Stimulated activated CD4-positive, alpha-beta T cell treated with anti-CD3 and anti-CD28 coated beads, Interleukin-1b, Interleukin-23, amount 100 ng/mL, for 48 hours (primary cell): ENCODE measurements around the gene MVD.

Experiments
- DNase-seq: peaks from one replicate; pipeline ENCODE4 v3.0.0-alpha.2; 2020

Gene MVD

GRCh38 chr16:88654363-88655052 lies 8.4 kb downstream of the MVD start:
- DNase-seq, result no peak

- DNase-seq, result no peak
Observed at GRCh38 chr16:88653596-88654362, 9.1 kb downstream of the MVD start.

DNA sequence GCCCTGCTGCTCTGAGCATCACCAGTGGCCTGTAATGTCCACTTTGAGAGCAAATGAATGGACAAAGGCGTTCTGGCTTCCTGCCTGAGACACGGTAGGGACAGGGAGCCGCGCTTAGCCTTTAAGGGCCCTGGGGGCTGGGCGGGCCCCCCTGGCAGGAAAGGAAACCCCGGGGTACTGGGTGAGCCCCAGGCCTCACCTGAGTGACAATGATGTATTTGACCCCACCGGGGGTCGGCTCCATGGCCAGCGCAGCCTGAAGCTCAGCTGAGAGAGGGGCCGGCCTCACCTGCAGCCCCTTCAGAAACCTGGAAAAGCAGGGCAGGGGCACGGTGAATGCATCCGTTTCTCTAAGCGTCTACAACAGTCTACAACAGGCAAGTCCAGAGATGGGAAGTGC lies 9.8 kb downstream of the MVD start:
- no peak for DNase-seq

DNA sequence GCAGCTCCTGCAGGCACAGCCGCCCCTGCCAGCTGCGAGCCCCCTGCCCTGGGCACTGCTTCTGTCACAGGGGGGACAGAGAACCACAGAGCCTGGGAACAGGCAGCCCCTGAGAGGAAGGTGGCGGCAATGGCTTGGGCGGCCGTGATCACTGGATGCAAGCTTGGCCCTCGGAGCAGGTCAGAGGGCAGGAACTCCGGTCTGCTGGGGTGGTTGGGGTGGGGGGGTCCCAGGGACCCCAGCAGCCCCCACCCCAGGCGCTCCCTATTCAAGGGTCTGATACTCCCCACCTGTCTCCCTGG lies 10.2 kb downstream of the MVD start:
- DNase-seq, result no peak

DNA sequence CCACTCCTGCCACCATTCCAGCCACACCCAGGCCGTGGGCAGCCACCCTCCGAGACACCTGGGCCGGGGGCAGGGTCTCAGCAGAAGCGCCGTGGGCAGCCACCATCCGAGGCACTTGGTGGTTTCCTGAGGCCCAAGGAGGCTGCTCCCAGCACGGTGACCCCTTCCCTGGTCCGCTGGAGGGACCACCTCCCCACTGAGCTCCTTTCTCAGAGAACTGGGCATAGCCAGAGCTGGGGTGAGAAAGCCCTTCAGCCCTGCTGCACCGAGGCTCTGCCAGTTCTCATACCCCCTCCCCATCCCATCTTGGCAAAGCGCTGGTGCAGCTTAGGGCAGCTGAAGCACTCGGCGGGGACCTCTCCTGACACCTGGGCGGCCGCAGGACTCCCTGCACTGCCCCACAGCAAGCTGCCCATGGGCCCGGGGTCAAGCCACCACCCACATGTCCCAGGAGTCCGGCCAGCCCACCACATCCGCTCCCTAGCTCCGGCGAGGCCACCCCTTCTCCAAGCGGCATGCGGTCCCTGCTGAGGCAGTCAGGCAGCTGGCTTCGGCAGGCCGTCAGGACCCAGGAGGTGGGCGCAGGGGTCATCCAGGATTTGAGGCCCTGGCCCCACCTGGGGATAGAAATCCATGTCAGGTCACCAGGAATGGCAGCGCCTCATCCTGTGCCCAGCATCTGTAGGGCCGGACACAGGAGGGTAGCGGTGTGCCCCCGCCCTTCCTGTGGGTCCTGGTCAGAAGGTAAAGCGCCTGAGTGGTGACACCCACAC lies 10.7 kb downstream of the MVD start:
- DNase-seq, result no peak

- peak; percentile 89 for DNase-seq
Observed at GRCh38 chr16:88651276-88651988, 11.5 kb downstream of the MVD start.

GRCh38 chr16:88650749-88651275 lies 12.1 kb downstream of the MVD start, which contains the start of gene CYBA:
CYBA (minus strand) TSS chr16:88651053; CDS start chr16:88651013, 40 bp downstream.
- peak; percentile 87 for DNase-seq

DNA sequence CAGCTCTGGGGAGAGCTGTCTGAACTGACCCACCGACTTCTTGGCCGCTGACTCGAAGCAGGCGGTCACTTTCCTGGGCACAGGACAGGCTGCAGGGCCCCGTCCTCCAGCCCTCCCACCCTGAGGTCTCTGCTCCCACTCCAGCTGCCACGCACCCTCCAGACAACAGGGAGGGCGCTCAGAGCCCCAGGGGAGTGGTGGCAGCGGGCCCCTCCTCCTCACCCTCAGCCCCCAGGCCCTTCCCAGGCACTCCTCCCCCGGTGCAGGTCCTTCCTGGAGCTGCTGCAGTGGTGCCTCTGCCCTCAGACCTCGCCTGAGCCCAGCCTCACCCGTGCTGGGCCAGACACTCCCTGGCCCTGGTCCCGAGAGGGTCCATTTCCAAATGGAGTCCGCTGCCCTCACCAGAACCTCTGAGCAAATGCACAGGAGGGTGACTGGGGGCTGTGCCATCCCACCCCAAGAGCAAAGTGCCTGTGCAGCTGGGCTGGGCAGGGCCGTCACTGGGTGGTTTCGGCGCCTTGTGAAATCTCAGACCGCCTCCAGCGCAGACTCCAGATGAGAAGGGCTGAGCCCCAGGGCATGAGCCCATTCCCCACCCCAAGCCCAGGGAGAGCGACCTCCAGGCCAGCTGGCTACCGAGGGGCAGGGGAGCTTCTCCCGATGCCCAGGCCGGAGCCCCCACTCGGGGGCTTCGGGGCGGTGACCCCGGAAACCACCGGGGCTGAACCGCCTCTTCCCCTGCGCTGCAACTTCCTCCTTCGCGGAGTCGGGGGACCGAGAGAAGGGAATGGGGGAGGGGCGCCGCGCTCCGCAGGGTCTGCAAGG lies 12.8 kb downstream of the MVD start:
- peak; percentile 26 for DNase-seq

DNA sequence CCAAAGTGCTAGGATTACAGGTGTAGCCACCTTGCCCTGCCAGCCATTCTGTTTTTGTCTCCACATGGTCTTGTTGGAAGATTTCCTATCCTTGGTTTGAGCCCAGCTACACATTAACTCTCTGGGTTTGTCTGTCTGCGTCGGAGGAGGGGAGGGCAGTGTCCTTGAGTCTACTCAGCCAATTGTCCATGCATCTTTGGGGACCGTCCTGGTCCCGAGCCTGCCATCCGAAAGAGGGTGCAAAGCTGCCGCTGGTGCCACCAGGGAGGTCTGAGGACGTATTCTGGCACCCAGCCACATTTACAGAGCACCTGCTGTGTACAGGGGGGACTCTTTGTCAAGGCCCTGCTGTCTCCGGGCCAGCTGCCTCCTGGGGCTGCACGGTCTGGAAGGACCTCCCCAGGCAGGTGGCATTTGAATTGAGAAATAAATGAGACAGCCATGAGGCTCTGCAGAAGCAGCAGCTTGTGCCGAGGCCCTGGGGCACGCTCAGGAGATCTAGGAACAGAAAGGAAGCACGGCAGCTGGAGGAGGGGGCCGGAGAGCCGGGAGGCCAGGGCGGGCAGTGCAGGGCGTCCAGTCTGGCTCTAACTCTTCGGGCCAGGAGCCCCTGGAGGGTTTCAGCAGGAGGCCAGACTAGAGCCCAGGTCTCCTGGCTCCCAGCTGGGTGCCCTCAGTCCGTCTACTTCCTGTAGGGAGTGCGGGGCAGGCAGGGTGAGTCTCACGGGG lies 13.5 kb downstream of the MVD start:
- DNase-seq, result no peak

- no peak for DNase-seq
Observed at GRCh38 chr16:88647178-88648070, 15.5 kb downstream of the MVD start.

DNA sequence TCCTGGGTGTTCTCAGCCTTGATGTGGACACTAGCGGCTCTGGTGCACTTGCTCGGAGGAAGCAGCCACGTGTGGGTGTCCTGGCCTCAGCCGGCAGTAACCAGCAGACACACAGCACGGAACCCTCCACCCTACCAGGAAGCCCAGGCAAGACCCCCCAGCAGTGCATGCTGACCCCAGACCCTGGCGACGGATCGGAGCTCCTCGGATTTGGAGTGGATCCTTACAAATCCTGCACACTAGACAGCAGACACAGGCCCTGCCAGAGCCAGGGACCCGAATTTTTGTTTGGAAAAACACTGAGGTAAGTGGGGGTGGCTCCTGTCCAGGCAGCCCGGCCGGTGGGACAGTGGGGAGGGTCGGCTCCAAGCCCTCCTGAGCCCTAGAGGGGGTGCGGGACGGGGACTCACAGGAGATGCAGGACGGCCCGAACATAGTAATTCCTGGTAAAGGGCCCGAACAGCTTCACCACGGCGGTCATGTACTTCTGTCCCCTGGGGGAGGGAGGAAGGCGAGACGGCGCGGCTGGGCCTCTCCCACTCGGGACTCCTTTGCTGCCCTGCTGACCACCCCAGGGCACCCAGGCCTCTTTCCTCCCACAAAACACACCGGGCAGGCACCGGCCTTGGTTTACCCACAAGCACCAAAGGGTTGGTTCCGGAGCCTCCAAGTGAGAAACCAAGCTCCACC lies 16.4 kb downstream of the MVD start:
- DNase-seq, result no peak

DNA sequence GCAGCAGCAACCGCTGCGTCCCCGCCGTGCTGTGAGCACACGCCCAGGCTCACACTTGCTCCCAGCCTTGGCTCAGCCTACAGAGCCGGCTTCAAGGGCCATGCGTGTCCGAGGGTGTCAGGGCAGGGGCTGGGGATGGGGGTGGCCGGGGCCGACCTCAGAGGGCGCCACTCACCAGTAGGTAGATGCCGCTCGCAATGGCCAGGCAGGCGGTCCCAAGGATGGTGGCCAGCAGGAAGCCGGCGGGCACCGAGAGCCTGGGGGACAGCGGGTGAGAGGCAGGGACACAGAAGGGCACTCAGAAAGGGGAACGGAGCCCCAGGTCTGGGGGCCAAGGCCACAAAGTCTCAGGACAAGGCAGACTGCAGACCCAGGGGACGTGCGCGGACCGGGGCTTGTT lies 16.9 kb downstream of the MVD start:
- no peak for DNase-seq

DNA sequence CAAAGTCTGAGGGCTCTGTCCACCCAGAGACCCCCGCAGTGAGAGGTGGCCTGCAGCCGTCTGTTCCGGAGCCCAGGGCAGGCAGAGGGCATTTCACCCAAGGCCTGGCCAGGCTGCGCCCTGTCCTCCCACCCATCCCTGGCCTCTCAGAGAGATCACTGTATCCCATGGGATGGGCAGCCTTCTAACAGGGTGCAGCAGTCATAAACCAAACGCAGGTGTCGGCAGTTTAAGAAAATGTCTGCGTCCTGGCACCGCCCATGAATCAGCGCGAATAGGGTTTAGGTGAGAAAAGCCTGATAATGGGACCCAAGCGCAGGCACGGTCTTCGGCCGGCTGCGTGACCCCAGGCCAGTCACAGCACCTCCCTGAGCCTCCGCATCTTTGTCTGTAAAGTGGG lies 17.4 kb downstream of the MVD start:
- DNase-seq, result no peak

DNA sequence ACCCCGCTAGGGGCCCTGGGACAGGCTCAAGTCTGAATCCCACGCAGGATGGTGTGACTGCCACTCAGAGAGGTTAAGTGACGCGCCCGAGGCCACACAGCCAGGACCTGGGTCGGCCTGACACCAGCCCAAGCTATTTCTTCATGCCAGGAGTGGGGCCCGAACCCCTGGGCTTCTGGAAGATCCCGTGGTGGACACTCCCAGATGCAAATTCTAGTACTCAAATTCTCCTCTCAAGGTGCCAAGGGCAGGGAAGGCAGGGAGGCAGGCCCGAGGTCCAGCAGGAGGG lies 19.3 kb downstream of the MVD start:
- DNase-seq, result no peak

DNA sequence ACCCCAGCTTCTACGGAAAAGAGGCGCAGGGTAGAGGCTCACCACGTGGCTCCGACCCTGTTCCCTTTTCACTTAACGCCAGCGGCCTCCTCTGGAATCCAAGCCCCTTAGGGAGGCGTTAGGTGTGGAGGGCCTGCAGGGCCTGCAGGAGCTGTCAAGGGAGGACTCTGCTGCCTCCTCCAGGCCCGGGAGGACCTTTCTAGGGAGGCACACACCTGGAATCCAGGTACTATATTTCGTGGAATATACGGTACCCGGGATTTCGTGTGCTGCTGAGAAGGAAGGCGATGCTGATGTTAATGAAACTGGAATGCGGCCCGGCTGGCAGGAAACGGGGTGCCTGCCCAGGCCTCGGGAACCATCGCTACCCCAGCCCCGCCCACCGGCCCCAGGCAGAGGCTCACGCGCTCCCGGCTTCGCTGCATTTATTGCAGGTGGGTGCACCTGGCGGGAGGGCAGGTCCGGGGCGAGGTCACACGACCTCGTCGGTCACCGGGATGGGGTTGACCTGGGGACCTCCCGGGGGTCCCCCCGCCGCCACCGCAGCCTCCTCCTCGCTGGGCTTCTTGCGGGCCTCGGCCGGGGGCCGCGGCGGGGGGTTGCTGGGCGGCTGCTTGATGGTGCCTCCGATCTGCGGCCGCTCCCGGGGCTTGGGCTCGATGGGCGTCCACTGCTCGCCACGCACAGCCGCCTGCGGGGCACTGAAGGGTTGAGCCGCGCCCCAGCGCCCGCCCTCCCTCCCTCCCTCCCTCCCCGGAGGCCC lies 19.8 kb downstream of the MVD start:
- no peak for DNase-seq

DNA sequence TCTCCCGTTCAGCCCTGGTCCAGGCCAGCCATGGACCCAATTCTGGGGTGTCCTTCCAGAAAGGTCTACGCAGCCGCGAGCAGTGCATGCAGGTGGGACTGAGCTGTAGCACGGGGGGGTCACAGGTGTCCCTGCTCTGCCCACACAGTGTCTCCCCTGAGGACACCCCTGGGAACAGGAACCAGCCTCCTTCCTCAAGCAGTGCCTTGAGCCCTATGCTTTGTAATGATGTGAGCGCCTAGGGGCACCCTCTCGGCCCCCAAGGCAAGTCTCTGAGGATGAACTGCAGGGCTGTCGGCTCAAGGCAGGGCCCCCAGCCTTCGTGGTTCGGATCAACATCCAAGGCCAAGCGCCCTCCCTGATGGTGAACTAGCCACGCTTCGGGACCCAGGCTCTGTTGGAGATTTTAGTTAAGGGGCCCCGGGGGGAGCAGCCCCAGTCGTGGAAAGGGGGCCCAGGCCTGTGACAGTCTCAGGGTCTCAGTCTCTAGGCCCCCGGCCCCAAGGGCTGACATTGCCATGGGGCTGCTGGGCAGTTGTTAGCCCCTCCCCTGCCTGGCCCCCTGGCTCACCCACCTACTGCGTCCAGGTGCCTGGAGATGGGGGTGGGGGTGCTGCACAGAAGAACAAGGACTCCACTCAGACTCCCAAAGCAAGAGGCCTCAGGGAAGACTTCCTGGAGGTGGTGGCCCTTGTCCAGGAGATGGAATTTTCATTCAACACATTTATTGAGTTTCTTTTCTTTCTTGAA lies 22.2 kb downstream of the MVD start:
- DNase-seq, result no peak

GRCh38 chr16:88640039-88640495 lies 22.8 kb downstream of the MVD start:
- no peak for DNase-seq
